ENCODE results near the gene DDX27. TPM values are rescaled to one million over a fixed set of nuclear protein-coding genes. Genes with fewer than 3 reads are reported as not detected.

The DDX27 gene
- total RNA-seq, 1 donor from 2014 or later, result 14.6 TPM

DNA sequence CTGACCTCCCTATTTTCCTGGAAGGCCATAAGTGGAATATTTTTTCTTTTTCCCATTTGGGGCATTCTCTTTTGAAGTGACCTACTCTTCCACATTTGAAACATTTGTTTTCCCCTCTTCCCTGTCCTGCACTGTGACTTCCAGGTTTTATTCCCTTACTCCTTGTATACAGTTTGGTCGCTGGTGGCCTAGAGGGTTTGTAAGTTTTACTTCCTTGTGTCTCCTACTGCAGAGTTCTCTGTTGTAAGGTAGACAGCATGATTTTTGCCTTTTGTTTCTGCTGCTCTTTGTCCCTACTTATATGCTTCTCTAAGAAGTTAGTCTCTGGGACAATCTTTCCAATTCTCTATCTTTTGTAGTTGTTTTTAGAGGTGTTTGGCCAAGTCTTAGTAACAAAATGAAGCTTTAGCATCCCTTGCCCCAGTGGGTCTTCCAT, 66.0 kb downstream of the DDX27 start:
- peaks cover 100% of the 10 kb centered on the region for H3K36me3 ChIP-seq
- H3K27me3 ChIP-seq (ENCODE audit: low read depth), result no peaks in the 10 kb centered on the region
- peaks cover 70% of the 10 kb centered on the region for H3K9me3 ChIP-seq (replicated peaks)
- H3K27ac ChIP-seq (replicated peaks), result no peak overlapping the region
- TF ChIP-seq, protein P1, sequence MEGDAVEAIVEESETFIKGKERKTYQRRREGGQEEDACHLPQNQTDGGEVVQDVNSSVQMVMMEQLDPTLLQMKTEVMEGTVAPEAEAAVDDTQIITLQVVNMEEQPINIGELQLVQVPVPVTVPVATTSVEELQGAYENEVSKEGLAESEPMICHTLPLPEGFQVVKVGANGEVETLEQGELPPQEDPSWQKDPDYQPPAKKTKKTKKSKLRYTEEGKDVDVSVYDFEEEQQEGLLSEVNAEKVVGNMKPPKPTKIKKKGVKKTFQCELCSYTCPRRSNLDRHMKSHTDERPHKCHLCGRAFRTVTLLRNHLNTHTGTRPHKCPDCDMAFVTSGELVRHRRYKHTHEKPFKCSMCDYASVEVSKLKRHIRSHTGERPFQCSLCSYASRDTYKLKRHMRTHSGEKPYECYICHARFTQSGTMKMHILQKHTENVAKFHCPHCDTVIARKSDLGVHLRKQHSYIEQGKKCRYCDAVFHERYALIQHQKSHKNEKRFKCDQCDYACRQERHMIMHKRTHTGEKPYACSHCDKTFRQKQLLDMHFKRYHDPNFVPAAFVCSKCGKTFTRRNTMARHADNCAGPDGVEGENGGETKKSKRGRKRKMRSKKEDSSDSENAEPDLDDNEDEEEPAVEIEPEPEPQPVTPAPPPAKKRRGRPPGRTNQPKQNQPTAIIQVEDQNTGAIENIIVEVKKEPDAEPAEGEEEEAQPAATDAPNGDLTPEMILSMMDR (IDR thresholded peaks at IDR 0.05; ENCODE audit: borderline replicate concordance), result no peak
- intact Hi-C loops (cut with micrococcal nuclease), result no loop called here
- no peak overlapping the region for H3K4me3 ChIP-seq
- peaks cover 52% of the 10 kb centered on the region for H3K4me1 ChIP-seq
- no peak for DNase-seq

DNA sequence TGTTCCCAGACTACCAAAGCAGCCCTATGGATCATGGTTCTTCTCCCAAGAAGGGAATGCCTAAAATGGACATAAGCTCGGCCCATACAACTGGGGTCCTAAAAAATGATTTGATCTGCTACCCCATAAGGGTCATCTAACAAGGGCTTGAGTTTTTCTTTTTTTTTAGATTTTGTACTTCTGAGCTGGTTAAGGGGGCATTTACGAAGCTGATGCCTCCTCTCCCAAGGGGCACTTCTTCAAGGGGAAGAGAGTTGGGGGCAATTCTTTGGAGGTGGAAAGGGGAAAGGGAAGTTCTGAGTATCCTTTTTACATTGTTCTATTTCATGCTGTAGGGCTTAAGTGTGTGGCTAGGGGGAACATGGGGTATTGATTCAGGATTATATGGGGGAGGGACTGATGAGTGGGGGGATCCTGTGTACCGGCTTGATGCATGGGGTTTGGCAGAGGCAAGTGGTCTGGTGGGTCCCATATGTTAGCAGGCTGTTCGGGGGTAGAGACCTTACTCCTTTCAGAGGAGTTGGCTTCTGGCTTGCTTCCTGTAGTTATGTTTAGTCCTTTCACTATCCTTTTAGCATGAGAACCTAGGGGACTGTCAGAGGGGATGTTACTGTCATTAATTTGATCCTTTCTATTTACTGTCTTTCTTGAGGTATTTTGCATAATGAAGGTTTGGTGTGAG, 66.7 kb downstream of the DDX27 start:
- H3K27ac ChIP-seq (replicated peaks), result no peak overlapping the region
- H3K4me1 ChIP-seq, result peaks cover 45% of the 10 kb centered on the region
- intact Hi-C loops (cut with micrococcal nuclease), result no loop called here
- H3K27me3 ChIP-seq (ENCODE audit: low read depth), result no peaks in the 10 kb centered on the region
- peaks cover 100% of the 10 kb centered on the region for H3K36me3 ChIP-seq
- peaks cover 64% of the 10 kb centered on the region for H3K9me3 ChIP-seq (replicated peaks)
- no peak for DNase-seq
- H3K4me3 ChIP-seq, result no peak overlapping the region
- TF ChIP-seq, protein P1 (IDR thresholded peaks at IDR 0.05; ENCODE audit: borderline replicate concordance), result no peak

DNA sequence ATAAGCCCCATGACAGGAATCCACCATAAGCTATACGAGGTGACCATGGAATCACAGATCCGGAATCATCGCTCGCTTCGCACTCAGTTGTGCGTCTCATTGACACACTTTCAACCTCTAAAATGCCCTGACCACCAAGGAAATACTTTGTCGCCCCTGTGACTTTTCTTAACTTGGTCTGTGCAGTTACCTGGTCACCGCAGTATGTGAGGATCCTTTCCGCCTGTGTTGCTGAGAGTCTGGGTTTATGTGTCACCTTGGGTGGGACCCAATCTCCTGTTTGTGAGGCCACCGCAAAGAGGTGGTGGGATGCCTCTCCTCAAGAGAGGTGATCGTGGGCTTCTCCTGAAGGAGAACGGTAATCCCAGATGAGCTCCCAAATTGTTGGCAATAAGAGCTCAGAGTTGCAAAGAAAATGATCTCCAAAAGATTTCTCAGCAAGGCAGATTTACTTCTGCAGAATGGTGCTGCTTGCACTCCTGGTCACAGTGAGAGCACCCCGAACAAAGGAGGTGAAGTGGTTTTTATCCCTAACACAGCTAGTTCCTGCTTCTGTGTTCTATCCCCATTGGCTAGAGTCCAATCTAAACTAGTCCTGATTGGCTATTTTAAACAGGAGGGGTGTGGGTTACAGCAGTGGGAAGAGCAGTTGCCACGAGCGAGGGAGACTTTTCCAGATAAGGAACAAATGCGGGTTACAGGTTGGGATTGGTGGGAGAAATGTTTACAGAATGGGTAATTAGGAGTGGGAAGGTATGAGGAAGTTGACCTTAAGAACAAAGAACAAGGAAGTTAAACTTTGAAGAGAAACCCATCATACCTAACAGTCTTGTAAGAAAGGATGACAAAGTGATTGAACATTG, 67.7 kb downstream of the DDX27 start:
- Histone ChIP-seq H3K4me1 (peaks cover 35% of the 10 kb centered on the region), H3K27ac (replicated peaks) (no peak overlapping the region), H3K9me3 (replicated peaks) (peaks cover 55% of the 10 kb centered on the region), H3K27me3 (ENCODE audit: low read depth) (no peaks in the 10 kb centered on the region), H3K4me3 (no peak overlapping the region), H3K36me3 (peaks cover 100% of the 10 kb centered on the region)
- no peak for DNase-seq
- TF ChIP-seq, protein P1 (IDR thresholded peaks at IDR 0.05; ENCODE audit: borderline replicate concordance), result no peak
- intact Hi-C loops (cut with micrococcal nuclease), result no loop called here

DNA sequence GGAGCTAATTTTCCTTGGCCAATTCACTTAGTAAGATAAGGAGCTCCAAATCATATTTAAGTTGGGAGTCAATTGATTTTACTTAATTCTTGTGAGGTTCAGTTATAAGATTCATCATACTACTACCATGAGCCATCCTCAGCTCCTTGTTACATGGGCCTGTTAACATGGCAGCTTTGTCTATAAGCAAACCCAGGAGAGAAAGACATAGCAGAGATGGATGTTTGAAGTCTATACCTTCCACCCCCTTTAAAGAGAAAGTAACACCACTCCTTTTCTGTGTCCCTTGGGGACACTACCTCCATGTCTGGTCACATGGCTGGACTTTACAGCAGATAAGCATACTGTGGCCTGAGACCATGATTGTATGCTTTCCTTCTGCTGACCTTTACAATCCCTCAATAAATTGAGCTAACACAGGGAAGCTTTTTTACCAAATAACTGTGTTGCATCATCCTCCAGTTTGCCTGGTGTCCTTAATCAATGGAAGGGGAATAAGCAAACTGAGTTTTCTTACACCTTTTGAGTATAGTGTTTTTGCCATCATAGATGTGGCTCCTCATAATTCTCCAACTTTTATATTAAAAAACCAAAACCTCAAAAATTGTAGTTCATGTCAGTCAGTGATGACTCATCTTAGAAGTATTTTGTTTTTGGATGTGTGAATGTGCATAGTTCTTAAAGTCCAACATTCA, 68.5 kb downstream of the DDX27 start:
- DNase-seq, result no peak
- Histone ChIP-seq H3K9me3 (replicated peaks) (peaks cover 54% of the 10 kb centered on the region), H3K4me1 (peaks cover 27% of the 10 kb centered on the region), H3K36me3 (peaks cover 99% of the 10 kb centered on the region), H3K4me3 (no peak overlapping the region), H3K27ac (replicated peaks) (no peak overlapping the region), H3K27me3 (ENCODE audit: low read depth) (no peaks in the 10 kb centered on the region)
- intact Hi-C loops (cut with micrococcal nuclease), result no loop called here
- TF ChIP-seq, protein P1 (IDR thresholded peaks at IDR 0.05; ENCODE audit: borderline replicate concordance), result no peak

DNA sequence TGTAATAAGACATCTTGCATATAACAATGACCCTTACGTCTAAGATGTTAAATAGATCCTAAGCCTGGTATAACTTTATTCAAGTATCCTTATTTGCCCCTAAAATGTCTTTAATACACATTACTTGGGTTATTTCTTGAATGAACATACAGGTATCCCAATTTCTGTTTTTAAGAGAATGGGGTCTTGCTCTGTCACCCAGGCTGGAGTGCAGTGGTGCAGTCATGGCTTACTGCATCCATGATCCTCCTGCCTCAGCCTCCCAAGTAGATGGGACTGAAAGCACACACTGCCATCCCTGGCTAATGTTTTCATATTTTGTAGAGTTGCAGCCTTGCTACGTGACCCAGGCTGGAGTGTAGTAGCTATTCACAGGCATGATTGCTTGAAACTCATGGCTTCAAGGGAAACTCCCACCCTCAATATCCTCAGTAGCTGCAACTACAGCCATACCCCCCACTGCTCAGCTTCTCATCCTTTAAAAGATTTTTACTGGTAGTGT, 69.1 kb downstream of the DDX27 start:
- TF ChIP-seq, protein P1 (IDR thresholded peaks at IDR 0.05; ENCODE audit: borderline replicate concordance), result no peak
- H3K9me3 ChIP-seq (replicated peaks), result peaks cover 50% of the 10 kb centered on the region
- intact Hi-C loops (cut with micrococcal nuclease), result no loop called here

More for the DNA sequence above, 69.1 kb downstream of the DDX27 start:
- Histone ChIP-seq H3K36me3 (peaks cover 93% of the 10 kb centered on the region), H3K27ac (replicated peaks) (no peak overlapping the region), H3K4me3 (no peak overlapping the region), H3K4me1 (peaks cover 21% of the 10 kb centered on the region), H3K27me3 (ENCODE audit: low read depth) (no peaks in the 10 kb centered on the region)
- no peak for DNase-seq
